ENCODE measurements around the gene TMEM176B.
"Not testable (repeated sequence)": the region's sequence is repeated elsewhere in the genome, so short reads cannot be mapped to it uniquely, and the experiment has no call there.

The TMEM176B gene

GRCh38 chr7:150790416-150791075 lies 9.6 kb downstream of the TMEM176B start:
- no peak for DNase-seq (ENCODE audit: low spot score)

DNA sequence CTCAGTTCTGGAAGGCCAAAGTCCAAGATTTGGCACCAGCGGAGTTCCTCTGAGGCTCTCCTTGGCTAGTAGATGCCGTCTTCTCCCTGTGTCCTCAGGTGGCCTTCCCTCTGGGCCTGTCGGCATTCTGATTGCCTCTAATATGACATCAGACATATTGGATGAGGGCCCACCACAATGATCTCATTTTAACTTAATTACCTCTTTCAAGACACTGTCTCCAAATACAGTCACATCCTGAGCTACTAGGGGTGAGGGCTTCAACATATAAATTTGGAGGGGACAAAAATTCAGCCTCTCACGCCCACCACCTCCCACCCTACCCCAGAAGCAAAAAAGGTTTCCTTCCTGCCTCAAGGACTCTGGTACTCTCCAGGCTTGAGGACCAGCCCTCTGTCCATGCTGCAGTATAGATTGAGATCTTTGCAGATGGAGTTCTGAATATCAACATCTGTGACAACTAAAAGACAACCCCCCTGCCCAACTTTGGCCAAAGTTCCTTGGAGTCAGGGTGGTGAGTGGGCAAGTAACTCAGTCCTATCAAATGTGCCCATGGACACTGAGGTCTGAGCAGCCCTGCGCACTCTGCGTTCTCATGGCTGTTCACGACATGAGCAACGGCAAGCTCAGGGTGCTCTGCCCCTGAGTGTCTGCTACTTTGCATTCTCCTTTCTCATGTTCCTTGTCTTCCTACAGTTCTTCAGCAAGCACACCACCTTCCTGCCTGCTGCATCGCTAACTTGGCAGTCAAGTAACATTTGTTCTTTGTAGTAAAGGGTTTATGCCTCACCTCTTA lies 11.5 kb downstream of the TMEM176B start:
- DNase-seq (ENCODE audit: low spot score), result no peak

GRCh38 chr7:150787321-150788281 lies 12.6 kb downstream of the TMEM176B start:
- DNase-seq (ENCODE audit: low spot score), result no peak

GRCh38 chr7:150784954-150785353 lies 15.2 kb downstream of the TMEM176B start:
- no peak for DNase-seq (ENCODE audit: low spot score)

DNA sequence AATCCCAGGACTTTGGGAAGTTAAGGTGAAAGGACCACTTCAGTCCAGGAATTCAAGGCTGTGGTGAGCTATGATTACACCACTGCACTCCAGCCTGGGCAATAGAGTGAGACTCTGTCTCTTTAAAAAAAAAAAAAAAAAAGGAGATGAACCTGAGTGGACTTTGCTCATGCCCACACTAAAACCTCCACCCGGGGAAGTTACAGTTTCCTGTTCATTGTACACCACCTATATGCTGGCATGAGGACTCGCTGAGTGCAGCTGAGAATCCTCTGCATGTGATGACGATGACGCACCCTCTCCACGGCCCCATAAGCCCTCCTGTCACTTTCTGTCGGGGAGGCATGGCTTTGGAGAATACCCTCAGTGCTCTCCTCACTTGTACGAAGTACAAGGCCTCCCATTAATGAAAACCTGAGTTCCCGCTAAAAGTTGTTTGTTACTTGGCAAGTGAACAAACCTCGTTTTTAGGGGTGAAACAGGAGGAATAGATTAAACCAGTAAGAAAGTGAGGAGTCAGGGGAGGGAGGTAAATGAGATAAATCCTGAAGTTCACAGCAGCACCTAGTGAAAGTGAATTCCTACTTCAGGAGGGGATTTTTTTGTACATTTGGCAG lies 15.9 kb downstream of the TMEM176B start:
- no peak for DNase-seq (ENCODE audit: low spot score)

- DNase-seq (ENCODE audit: low spot score), result no peak
Measured at GRCh38 chr7:150781961-150782360, 18.2 kb downstream of the TMEM176B start.

DNA sequence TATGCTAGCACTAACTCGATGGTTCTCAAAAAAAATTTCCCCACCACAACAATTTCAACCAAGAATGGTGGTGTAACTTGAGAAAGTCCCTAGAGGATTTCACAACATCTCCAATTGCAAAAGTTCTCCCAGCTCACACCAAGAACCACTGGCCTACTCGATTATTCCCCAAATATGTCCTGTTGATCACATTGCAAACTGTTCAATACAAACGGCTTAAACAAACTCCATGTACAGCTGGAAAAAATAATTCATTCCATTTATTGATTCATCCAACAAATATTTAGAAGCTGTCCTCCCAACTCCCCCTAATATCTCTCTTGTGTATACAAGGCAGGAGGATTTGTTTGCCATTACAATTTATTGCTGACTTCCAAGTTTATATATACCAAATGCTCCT lies 19.1 kb downstream of the TMEM176B start:
- DNase-seq (ENCODE audit: low spot score), result no peak

- DNase-seq (ENCODE audit: low spot score), result no peak
Measured at GRCh38 chr7:150780292-150780691, 19.9 kb downstream of the TMEM176B start.

GRCh38 chr7:150778738-150779301 lies 21.3 kb downstream of the TMEM176B start:
- peak; percentile 47 for DNase-seq (ENCODE audit: low spot score)

- DNase-seq (ENCODE audit: low spot score), result no peak
Measured at GRCh38 chr7:150778014-150778737, 22.0 kb downstream of the TMEM176B start.

DNA sequence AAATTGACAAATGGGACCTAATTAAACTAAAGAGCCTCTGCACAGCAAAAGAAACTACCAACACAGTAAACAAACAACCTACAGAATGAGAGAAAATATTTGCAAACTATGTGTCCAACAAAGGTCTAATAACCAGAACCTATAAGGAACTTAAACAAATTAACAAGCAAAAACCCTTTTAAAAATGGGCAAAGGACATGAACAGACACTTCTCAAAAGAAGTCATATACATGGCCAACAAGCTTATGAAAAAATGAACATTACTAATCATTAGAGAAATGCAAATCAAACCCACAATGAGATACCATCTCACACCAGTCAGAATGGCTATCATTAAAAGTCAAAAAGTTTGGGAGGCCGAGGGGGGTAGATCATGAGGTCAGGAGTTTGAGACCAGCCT lies 26.0 kb downstream of the TMEM176B start:
- DNase-seq (ENCODE audit: low spot score), result not testable (repeated sequence)

DNA sequence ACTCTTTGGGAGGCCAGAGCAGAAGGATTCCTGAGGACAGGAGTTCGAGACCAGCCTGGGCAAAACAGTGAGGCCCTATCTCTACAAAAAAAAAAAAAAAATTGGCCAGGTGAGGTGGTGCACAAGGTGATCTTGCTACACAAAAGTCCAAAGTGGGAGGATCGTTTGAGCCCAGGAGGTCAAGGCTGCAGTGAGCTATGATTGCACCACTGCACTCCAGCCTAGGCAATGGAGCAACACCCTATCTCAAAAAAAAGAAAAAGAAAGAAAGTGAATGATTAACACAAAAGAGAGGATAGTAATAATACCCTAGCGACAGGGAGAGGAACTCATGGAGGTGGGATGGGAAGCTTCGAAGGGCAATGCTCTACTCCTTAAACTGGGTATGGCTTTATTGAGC lies 30.4 kb downstream of the TMEM176B start:
- DNase-seq (ENCODE audit: low spot score), result no peak

DNA sequence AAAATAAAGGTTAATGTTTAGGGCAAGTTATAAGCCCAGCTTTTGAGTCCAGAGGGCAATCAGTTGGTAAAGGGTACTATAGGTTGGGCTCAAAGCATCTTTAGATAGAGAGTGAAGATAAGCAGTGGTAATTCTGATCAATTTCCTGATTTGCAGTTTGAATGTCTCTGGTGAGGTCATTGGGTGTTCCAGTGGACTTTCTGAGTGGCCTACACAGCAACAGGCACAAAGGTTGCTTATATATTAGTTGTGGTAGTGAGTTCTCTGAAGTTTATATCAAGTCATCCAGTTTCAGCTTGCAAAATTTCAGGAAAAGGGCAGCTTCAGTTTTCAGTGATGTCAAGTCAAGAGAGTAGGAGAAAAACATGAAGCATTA lies 33.8 kb downstream of the TMEM176B start:
- DNase-seq (ENCODE audit: low spot score), result no peak

DNA sequence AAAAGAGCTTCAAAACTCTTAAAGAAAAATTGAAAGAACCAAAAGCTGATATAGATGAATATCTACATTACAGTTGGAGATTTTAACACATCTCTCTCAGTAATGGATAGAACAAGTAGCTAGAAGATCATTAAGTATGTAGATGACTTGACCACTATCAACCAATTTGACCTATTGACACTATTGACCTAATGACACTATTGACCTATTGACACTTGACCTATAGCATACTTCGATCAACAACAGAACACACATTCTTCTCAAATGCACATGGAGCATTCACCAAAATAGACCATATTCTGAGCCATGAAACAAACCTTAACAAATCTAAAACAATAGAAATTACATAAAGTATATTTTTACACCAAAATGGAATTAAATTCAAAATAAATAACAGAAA lies 40.7 kb downstream of the TMEM176B start:
- no peak for DNase-seq (ENCODE audit: low spot score)

- no peak for DNase-seq (ENCODE audit: low spot score)
Measured at GRCh38 chr7:150756858-150757257, 43.3 kb downstream of the TMEM176B start.

GRCh38 chr7:150756166-150756565 lies 44.0 kb downstream of the TMEM176B start:
- no peak for DNase-seq (ENCODE audit: low spot score)

- no peak for DNase-seq (ENCODE audit: low spot score)
Measured at GRCh38 chr7:150755473-150756099, 44.6 kb downstream of the TMEM176B start.

GRCh38 chr7:150754951-150755350 lies 45.2 kb downstream of the TMEM176B start:
- DNase-seq (ENCODE audit: low spot score), result no peak

DNA sequence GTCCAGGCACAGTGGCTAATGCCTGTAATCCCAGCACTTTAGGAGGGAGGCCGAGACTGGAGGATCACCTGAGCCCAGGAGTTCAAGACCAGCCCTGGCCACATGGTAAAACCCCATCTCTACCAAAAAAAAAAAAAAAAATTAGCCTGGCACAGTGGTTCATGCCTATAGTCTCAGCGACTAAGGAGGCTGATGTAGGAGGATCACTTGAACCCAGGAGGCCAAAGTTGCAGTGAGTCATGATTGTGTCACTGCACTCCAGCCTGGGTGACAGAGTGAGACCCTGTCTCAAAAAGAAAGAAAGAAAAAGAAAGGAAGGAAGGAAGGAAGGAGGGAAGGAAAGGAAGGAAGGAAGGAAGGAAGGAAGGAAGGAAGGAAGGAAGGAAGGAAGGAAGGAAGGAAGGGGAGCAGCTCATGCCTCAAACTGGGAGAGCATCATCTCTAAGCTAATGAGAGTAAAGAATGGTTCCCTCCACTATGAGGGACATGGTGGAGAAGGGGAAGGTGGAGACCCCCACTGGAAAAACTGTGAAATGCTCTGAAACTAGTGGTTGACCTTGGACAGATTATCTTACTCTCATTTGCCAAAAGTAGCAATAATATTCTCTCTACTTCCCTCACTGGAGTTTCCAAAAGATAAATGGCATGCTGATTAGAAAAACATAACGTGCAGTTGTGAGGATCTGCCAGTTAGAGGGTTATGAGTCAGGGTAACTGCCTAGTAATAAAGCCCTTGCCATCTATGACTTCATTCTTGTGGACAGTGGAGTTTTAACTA lies 46.1 kb downstream of the TMEM176B start:
- DNase-seq (ENCODE audit: low spot score), result no peak

- no peak for DNase-seq (ENCODE audit: low spot score)
Measured at GRCh38 chr7:150753239-150753638, 46.9 kb downstream of the TMEM176B start.
